RWPE1 (cell line): ENCODE results near the gene NFS1.
A peak's percentile ranks its signal among the peaks of the same experiment; 100 is the strongest.

ENCODE experiments used
- CTCF ChIA-PET: fragments of 350-600 bp; sonication (Branson Sonifier 250); formaldehyde crosslinking; extraction: SDS; loops from one replicate; lab custom pipeline; 2021; lab: Yijun Ruan, JAX
- POLR2A ChIA-PET: fragments of 400-600 bp; formaldehyde crosslinking; extraction: SDS; loops from one replicate; lab custom pipeline; 2020; ENCODE audit warnings: antibody characterized with exemption; ENCODE audit not compliant: low non-redundant PET; lab: Yijun Ruan, JAX
- DNase-seq: peaks from one replicate; pipeline ENCODE4 v3.0.0; 2012; ENCODE audit warnings: low spot score
- H3K27ac ChIP-seq: fragments of 450-650 bp; 2 replicates; pipeline ENCODE4 v1.5.1; 2017
- CTCF ChIP-seq: fragments of 450-650 bp; conservative IDR thresholded peaks from 2 replicates; pipeline ENCODE4 v1.5.1; 2017; ENCODE audit warnings: low read depth, mild to moderate bottlenecking

The NFS1 gene

GRCh38 chr20:35638751-35639150 is 60.4 kb downstream of the NFS1 start:
- no peak for DNase-seq
- POLR2A ChIA-PET = no interaction called here
- no peak for TF ChIP-seq CTCF
- H3K27ac ChIP-seq = no peak overlapping the region
- CTCF ChIA-PET = interaction anchor here (0.9 kb wide), 1 partner anchor 20 kb away, joined by 4 read pairs; no protein-coding TSS in a partner anchor

DNA sequence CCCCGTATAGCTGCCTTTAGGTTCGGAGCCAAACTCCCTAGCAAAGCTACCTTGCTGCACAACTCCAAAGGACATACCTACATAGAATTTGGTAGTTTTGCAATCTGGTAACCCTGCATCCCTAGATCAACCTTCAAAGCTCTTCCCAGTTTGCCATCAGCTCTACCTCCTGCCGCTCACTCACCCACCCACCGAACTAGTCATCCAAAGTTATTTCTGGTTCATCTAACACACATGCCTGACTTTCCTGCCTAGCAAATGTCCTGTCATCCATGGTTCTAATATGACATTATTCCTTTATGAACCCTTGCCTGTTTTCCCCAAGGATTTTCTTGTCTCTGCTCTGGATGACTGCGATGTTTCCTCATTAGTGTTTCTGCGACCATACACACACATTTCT is 61.9 kb downstream of the NFS1 start:
- CTCF ChIA-PET = interaction anchor here (0.6 to 0.7 kb wide), 4 partner anchors 10 to 1209 kb away, joined by 3 to 5 read pairs (median 4); no protein-coding TSS in a partner anchor
- TF ChIP-seq CTCF = no peak
- H3K27ac ChIP-seq = no peak overlapping the region
- DNase-seq = no peak
- POLR2A ChIA-PET = no interaction called here

DNA sequence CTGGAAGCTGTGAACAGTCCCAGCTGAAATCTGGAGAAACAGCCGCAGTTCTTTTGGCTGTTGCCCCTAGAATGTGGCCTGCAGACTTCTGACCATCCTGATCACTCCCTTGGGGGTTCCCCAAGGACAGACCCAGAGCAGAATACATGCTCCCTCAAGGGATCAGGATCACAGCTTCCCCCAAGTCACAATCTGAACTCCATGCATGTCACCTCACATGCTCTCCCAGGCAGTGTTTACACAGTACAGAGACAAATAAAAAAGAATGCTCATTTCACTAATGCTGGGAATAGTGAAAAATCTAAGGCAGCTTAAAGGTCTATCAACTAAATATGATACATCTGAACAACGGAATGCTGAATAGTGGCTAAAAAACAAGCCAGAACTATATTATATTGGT is 63.1 kb downstream of the NFS1 start:
- POLR2A ChIA-PET = no interaction called here
- H3K27ac ChIP-seq = no peak overlapping the region
- TF ChIP-seq CTCF = no peak

GRCh38 chr20:35635652-35636051 is 63.5 kb downstream of the NFS1 start:
- no peak for TF ChIP-seq CTCF
- CTCF ChIA-PET = interaction anchor here (1.2 kb wide), 1 partner anchor 15 kb away, joined by 5 read pairs; no protein-coding TSS in a partner anchor
- DNase-seq = no peak
- POLR2A ChIA-PET = interaction anchor here (0.6 to 0.7 kb wide), 2 partner anchors 11 to 318 kb away, joined by 4 to 5 read pairs; no protein-coding TSS in a partner anchor
- peak overlapping the region; percentile 9; the same call in 1 of the 2 replicates for H3K27ac ChIP-seq

More for the DNA sequence above, 63.1 kb downstream of the NFS1 start:
- CTCF ChIA-PET = interaction anchor here (0.6 to 1.2 kb wide), 2 partner anchors 16 to 20 kb away, joined by 4 to 5 read pairs; partner anchors contain the start of gene SPAG4
- DNase-seq = no peak

GRCh38 chr20:35632539-35633115 is 66.5 kb downstream of the NFS1 start:
- CTCF ChIA-PET = interaction anchor here (0.6 to 2.9 kb wide), 7 partner anchors 11 to 71 kb away, joined by 3 to 13 read pairs (median 3); no protein-coding TSS in a partner anchor
- POLR2A ChIA-PET = no interaction called here
- peak overlapping the region; percentile 4; the same call in 1 of the 2 replicates for H3K27ac ChIP-seq
- no peak for TF ChIP-seq CTCF
- no peak for DNase-seq

- H3K27ac ChIP-seq = peak overlapping the region; percentile 27
- TF ChIP-seq CTCF = no peak
- DNase-seq = no peak
- POLR2A ChIA-PET = interaction anchor here (0.6 kb wide), 1 partner anchor 997 kb away, joined by 3 read pairs; no protein-coding TSS in a partner anchor
- CTCF ChIA-PET = interaction anchor here (0.7 to 2.9 kb wide), 2 partner anchors 10 to 276 kb away, joined by 4 to 13 read pairs; no protein-coding TSS in a partner anchor
These were observed 68.5 kb downstream of the NFS1 start for GRCh38 chr20:35630636-35631035.
